Fibroblast of skin of left biceps (primary cell): ENCODE measurements around the gene SUSD1.
A peak's percentile ranks its signal among the peaks of the same experiment; 100 is the strongest.
"Not testable (repeated sequence)": the region's sequence is repeated elsewhere in the genome, so short reads cannot be mapped to it uniquely, and the experiment has no call there.

ENCODE experiments used
- DNase-seq, 2 experiments: peaks; one replicate each; pipeline ENCODE4 v3.0.0-alpha.2; 2013; ENCODE audit warnings: low read depth in 2 of 2

Gene SUSD1

DNA sequence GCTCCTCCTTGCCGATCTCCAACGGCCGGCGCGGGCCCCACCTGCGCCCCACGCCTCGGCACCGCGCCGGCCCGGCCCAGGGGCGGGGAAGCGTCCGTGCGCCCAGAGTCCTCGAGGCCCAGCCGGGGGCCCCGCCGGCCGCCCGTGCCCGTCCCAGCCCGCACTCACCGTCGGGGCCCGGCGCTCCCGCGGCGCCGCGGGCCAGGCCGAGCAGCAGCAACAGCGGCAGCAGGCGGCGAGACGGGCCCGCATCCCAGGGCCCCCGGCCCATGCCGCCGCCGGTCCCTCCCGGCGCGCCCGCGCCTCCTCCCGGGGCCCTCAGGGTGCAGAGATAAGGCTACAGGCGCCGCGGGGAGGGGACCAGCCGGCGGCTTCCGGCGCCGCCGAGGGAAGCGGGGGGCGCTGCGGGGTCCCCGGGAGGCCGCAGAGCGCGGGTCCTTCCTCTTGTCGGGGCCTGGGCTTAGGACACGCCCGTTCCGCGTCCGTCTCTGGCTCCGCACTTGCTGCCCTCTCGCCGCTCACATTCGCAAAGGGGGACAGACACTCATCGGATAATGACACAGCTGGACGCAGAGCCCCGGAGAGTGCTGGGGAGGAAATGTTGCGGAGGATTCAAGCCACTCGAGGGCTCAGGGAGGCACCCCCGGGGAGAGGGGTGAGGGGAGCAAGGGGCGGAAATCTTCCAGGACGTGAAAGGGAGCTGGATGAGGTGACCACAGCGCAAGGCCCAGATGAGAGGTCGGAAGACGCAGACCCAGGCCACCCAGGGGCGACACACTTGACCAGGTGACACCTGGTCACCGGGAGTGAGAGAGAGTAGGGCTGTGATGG lies at the start of gene SUSD1:
Gene SUSD1, minus strand, starts transcription at position 333 of the 831 bp plus-strand sequence. Its CDS starts 62 bp downstream, at position 271.
- no peak for DNase-seq

GRCh38 chr9:112224401-112225289 lies 49.5 kb upstream of the SUSD1 start:
- peak in 1 of 2 experiments; percentile 8 for DNase-seq

- DNase-seq, result no peak
Measured at GRCh38 chr9:112218908-112219307, 43.8 kb upstream of the SUSD1 start.

DNA sequence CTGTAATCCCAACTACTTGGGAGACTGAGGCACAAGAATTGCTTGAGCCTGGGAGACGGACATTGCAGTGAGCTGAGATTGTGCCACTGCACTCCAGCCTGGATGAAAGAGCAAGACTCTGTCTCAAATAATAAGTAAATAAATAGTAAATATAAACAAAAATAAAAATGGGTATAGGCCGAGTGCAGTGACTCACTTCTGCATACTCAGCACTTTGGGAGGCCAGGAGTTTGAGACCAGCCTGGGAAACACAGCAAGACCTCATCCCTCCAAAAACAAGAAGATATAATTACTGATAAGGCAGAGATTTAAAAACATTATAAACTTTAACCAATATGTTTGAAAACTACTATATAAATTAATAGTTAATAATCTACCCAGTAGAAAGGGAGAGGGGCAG lies 37.8 kb upstream of the SUSD1 start:
- DNase-seq, result no peak

DNA sequence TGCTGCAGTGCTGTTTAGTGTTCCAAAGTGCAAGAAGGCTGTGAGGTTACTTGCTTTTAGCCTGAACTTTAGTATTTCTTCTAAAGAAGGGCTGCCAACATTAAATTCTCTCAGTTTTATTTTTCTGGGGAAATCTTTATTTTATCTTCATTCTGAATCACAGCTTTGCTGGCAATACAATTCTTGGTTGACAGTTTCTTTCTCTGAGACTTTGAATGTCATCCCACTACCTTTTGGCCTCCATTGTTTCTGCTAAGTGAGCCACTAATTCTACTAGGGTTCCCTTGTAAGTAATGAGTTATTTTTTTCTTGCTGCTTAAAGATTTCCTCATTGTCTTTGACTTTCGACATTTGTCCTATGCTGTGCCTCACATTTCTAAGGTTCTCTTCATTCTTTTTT lies 32.4 kb upstream of the SUSD1 start:
- DNase-seq, result no peak

DNA sequence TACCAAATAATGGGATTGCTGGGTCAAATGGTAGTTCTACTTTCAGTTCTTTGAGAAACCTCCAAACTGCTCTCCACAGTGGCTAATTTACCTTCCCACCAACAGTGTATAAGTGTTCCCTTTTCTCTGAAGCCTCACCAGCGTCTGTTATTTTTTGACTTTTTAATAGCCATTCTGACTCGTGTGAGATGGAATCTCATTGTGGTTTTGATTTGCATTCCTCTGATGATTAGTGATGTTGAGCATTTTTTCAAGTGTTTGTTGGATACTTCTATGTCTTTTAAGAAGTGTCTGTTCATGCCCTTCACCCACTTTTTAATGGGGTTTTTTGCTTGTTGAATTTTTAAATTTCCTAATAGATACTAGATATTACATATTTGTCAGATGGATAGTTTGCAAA lies 28.4 kb upstream of the SUSD1 start:
- peak; percentile 13 to 33 for DNase-seq

DNA sequence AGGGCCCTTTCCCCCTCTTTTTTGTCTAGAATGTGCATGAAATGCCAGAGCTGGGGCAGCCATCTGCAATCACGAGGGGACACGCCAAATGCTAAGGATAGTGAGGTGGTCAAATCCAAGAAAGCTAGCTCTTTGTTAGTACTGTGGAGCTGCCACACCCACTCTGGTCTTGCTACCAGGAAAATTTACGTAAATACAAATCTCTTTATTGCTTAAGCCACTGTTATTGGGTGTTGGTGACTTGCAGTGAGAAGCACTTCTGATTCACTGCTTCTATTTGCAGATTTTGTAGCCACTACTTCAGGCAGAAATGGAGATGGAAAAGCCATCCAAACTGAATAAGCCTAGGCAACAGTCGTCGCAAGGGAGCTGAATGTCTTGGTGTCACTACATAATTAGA lies 25.6 kb upstream of the SUSD1 start:
- DNase-seq, result no peak

DNA sequence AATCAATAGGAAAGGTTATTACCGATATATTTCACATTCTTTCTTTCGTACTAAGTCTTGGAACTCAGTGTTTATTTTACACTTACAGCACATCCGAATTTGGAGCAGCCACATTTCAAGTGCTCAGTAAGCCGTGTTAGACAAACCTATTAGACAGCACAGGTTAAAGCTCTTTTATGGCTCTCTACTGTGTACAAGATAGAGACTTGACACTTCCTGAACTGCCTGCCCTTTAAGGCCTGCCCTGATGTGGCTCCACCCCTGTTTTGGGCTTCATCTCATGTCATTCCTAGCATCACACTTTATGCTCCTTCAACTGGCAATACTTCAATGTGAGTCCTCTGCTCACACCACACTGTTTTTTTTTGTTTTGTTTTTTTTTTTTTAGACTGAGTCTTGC lies 23.5 kb upstream of the SUSD1 start:
- no peak for DNase-seq

- no peak for DNase-seq
Measured at GRCh38 chr9:112194969-112195431, 19.9 kb upstream of the SUSD1 start.

DNA sequence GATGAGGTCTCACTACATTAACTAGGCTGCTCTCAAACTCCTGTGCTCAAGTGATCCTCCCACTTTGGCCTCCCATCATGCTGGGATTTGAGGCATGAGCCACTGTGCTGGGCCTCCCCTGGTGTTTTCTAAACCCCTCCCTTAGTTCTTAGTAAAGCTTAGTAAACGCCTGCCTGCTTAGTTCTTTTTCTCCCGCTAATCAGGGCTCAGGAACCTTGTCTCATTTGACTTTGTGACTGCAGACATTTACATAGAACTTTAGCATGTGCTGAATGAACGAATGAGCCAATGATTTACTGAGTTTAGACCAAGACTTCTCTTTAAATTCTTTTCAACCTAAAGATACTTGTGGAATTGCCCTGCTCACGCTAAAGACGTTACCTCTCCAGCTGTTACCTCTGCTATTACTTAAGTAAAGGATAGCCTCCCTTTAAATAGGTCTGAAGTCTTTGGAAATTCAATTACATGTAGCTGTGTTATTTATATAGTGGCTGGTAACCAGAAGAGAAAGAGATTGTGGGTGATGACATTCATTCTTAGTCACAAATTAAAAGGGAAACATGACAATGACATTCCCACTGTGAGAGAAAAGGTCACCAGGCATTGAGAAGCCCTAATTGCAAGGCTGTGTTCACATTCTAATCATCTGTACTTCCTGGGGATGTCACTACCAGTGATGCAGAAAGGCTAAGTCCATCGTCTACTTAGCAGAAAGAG lies 18.6 kb upstream of the SUSD1 start:
- DNase-seq, result no peak

DNA sequence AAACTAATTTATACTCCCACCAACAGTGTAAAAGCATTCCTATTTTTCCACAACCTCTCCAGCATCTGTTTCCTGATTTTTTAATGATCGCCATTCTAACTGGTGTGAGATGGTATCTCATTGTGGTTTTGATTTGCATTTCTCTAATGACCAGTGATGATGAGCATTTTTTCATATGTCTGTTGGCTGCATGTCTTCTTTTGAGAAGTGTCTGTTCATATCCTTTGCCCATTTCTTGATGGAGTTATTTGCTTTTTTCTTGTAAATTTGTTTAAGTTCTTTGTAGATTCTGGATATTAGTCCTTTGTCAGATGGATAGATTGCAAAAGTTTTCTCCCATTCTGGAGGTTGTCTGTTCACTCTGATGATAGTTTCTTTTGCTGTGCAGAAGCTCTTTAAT lies 15.2 kb upstream of the SUSD1 start:
- not testable (repeated sequence) for DNase-seq

GRCh38 chr9:112188884-112189283 lies 13.8 kb upstream of the SUSD1 start:
- no peak for DNase-seq

DNA sequence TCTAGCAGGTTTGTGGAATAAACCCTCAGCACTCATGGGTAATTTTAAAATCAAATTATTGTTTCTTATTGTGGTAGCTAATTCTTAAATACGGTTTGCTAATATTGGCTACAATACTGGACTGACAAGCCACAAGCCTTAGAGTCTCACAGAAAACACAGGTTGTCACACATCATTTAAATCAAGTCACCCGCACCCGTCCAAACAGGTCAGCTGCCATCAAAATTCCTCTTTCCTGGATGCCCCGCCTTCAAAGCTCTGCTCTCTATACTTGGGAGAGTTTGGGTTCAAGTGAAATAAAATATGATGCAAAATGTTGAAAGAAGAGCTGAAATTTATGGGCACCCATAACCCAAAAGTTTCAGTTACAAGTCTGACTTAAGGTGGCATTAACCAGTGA lies 12.3 kb upstream of the SUSD1 start:
- DNase-seq, result no peak

DNA sequence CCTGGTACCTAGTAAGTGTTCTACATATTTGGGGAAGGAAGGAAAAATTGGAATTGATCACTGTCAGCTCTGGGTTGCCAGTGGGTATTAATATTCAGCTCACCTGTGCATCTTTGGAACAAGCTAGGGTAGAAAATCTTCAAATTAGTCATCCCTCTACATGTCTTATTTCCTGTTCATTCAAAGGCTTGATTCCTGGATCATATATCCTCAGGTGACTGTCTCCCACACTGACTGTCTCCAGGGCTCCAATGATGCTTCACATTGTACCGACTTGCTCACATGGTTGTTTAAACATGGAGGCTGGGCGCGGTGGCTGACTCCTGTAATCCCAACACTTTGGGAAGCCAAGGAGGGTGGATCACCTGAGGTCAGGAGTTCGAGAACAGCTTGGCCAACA lies 11.6 kb upstream of the SUSD1 start:
- no peak for DNase-seq

GRCh38 chr9:112184946-112185345 lies 9.8 kb upstream of the SUSD1 start:
- no peak for DNase-seq

DNA sequence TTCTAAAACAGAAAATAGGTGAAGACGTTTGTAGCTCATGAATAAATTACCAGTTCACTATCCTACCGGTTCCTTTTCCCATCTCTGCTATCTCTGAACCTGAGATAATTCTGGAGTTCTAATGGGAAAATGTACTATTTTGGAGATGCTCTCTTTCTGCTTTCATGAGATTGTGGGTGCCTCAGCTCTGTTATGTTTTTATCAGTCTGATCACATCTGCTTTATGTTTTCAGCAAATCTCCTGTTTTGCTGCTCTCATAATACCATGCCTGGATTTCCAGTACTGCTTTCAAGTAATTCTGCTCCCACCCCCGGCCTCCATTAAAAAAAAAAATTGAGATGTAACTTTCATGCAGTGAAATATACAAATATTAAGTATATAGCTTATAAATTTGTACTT lies 9.1 kb upstream of the SUSD1 start:
- no peak for DNase-seq

GRCh38 chr9:112180387-112180881 lies 5.3 kb upstream of the SUSD1 start:
- no peak for DNase-seq

GRCh38 chr9:112179816-112180215 lies 4.7 kb upstream of the SUSD1 start:
- no peak for DNase-seq

GRCh38 chr9:112176524-112176923 lies 1.4 kb upstream of the SUSD1 start:
- DNase-seq, result no peak

DNA sequence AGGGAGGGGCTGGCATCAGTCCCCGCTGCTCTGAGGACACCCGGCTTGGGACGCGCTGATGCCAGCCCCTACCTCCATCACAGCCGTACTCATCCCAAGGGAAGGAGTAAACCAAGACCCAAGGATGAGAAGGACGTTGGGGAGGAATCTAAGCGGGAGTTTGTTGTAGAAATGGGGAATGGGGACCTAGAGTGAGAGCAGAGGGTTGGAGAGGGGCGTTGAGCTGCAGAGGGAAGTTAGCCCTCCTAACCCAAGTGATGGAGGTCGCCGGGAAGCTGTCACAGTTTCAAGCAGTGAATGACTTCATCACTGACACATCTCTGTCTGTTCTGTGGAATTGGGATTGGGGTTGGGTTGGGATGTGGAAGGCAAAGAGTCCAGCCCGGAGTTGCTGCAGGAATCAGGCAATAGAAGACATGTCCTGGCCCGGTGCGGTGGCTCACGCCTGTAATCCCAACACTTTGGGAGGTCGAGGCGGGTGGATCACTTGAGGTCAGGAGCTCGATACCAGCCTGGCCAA lies 759 bp upstream of the SUSD1 start:
- DNase-seq, result no peak

GRCh38 chr9:112174222-112174964 lies 704 bp downstream of the SUSD1 start:
- DNase-seq, result no peak
